ENCODE data around the gene NTSR1.

Gene NTSR1

GRCh38 chr20:62704341-62704948 is 4.2 kb upstream of the NTSR1 start:
- no peak overlapping the region for H3K4me3 ChIP-seq
- peak overlapping the region in 3 of 21 experiments; percentile 4 to 59 (median 10) for H3K27ac ChIP-seq

DNA sequence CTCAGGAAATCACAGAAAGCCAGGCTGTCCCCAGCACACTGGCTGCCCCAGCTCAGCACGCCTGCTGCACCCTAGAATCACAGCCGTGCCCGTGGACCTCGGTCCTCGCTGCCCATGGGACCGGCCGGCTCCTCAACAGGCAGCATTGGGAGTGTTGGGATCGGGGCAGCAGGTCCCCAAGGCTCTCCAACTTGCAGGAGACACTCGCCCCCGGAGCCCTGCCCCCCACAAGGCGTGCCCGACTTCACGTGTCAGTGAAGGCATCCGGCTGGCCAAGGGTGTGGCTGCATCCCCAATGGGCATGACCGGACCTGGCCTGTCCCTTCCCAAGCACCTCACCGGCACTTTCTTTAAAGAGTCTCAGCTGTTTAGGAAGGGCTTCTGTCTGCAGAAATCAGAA is 3.0 kb upstream of the NTSR1 start:
- Histone ChIP-seq H3K4me3 (no peak overlapping the region), H3K27ac (no peak overlapping the region)

GRCh38 chr20:62706344-62706743 is 2.3 kb upstream of the NTSR1 start:
- no peak overlapping the region for H3K4me3 ChIP-seq
- no peak overlapping the region for H3K27ac ChIP-seq

GRCh38 chr20:62706857-62707256 is 1.8 kb upstream of the NTSR1 start:
- no peak overlapping the region for H3K4me3 ChIP-seq
- H3K27ac ChIP-seq, result no peak overlapping the region

- H3K27ac ChIP-seq, result no peak overlapping the region
Observed at GRCh38 chr20:62707276-62707920, 1.2 kb upstream of the NTSR1 start.

DNA sequence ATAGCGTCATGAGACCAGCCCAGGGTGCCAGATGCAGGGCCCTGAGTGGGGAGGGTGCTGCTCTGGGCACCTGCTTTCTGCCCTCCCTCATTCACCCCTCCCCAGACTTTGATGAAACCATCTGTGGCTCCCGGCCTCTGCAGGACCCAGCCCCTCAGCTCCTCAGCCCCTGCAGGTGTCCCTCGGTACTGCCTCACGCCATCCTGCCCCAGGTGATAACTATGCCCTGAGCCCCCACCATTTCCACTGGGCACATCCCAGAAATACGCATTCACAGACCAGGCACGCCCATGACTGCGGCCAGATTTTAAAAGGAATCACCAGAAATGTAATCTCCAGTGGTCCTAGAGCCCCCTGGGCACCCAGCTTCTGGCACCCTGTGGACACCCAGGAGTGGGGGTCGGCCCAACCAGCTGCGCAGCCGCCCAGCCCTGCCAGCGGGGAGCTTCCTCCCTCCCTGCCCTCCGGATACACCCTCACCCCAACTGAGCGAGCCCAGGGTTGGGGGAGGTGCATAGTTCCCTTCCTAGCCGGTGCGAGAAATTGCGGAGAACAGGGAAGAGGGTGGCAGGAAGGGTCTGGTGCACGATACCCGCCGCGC is 615 bp upstream of the NTSR1 start:
- Histone ChIP-seq H3K27ac (no peak overlapping the region), H3K4me3 (peak overlapping the region in 2 of 7 experiments; percentile 19 to 26)

More at GRCh38 chr20:62707276-62707920, 1.2 kb upstream of the NTSR1 start:
- no peak overlapping the region for H3K4me3 ChIP-seq

- H3K27ac ChIP-seq, result no peak overlapping the region
- no peak overlapping the region for H3K4me3 ChIP-seq
Observed at GRCh38 chr20:62709537-62709905, 885 bp downstream of the NTSR1 start.

DNA sequence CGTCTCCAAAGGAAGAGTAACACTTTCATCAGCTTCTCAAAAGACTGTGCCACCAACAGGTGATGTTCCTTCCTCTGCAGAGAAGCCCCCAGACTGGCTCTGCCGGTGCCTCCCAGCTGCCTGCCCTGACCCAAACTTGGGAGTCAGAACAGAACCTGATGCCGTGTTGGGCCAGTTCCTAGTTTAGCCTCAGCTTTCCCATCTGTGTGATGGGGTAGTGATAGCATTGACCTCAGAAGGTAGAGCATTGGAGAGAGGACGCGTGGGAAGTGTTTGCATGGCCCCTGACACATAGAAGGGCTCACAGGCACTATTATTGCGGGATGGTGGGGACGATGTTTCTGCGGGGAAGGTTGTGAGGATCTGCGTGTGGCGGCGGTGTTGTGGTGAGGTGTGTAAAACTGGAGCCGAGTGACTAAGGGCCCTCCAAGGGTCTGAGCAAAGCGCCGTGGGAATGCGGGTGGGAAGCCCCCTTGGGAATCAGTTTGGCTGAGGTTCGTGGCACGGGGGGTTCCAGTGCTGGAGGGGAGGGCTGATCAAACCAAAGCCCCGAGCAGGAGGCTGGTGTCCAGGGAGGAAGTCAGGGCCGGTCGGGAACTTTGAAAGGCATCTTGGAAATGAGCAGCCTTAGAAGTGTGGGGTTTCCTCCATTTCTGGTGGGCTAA is 1.7 kb downstream of the NTSR1 start:
- H3K27ac ChIP-seq, result no peak overlapping the region
- no peak overlapping the region for H3K4me3 ChIP-seq

DNA sequence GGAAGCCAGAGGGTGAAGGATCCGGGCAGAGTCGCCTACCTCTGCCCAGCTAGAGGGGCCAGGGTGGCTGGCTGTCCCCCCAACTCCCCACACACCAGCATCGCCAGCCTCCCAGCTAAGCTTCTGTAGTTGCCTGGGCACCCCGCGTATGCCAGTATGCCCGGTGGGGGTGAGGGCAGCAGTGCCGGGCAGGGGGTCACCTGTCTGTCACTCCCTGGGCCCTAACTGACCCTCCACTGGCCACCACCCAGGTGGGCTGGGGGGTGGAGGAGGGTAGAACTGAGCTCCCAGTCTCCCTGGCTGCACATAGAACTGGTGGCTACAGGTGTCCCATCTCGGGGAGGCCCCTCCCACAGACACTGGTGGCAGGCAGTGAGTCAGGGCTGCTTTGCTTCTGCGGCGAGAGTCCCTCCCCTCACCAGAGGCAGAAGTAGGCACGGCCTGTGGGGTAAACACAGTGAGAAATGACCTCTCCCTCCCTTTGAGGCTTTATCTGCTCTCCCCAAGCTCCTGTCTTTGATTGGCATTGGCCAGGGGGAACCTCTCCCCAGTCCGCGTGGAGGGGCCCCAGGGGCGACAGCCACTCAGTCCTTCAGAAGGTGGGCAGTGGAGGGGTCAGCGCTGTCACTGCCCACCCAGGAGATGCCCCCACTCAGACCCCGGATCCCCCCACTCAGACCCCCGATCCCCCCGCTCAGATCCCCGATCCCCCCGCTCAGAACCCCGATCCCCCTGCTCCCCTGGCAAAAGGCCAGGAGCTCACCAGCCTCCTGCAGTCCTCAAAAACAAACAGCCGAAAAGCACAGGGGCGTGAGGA is 2.5 kb downstream of the NTSR1 start:
- H3K27ac ChIP-seq, result no peak overlapping the region

DNA sequence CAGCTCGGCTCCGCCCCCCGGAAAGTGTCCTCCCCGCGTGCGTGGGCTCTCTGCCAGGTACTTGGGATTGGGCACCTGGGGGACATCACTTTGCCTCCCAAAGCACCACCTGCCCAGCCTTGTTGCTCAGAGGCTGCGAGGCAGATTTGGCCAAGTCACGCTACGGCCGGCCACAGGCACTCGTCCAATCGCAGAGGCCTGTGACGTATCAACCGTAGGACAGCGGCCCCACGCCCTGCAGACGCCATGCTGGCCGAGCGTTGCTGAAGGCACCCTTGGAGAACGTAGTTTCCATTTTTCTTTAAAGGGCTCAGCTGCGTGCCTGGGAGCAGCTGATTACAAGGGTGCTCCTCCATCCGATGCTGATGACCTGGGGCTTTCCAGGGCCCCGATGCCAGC is 3.1 kb downstream of the NTSR1 start:
- Histone ChIP-seq H3K27ac (no peak overlapping the region), H3K4me3 (no peak overlapping the region)

More for the DNA sequence above, 2.5 kb downstream of the NTSR1 start:
- H3K4me3 ChIP-seq, result no peak overlapping the region

DNA sequence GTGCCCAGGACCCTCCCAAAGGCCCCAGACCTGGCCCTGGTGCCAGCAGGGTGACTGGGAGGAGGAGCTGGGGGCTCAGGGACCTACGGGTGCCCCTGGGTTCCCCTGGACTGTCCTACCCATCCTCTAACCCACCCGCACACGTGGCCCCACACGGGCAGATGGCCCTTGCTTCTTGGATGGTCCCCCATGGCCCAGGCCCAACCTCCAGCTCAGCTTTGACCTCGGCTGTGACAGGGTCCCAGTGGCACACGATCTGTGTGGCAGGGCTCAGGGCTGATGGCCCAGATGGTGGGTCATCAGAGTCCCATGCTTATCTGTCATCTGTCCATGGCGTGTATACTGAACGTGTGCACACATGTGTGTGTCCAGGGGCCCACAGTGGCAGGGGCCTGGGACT is 4.0 kb downstream of the NTSR1 start:
- Histone ChIP-seq H3K27ac (no peak overlapping the region), H3K4me3 (no peak overlapping the region)

GRCh38 chr20:62714006-62714405 is 5.4 kb downstream of the NTSR1 start:
- no peak overlapping the region for H3K4me3 ChIP-seq
- H3K27ac ChIP-seq, result no peak overlapping the region

DNA sequence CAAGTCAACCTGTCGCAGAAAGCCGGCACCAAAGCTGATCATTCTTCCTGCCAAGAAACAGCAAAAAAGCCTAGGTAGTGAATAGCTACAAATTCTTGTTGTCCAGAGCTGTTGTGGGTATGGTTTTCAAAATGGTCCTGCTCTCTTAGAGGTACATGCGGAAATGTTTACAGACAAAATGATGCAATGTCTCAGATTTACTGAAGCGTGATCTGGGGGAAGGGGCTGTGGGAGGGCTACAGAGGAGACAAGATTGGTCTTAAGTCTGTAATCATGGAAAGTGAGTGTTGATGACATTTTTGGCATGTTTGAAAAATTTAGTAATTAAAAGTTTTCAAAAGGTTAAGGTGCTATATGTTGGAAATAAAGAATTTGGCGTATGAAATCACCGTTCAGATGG is 6.2 kb downstream of the NTSR1 start:
- no peak overlapping the region for H3K27ac ChIP-seq
- H3K4me3 ChIP-seq, result no peak overlapping the region

GRCh38 chr20:62715201-62715600 is 6.6 kb downstream of the NTSR1 start:
- no peak overlapping the region for H3K4me3 ChIP-seq

DNA sequence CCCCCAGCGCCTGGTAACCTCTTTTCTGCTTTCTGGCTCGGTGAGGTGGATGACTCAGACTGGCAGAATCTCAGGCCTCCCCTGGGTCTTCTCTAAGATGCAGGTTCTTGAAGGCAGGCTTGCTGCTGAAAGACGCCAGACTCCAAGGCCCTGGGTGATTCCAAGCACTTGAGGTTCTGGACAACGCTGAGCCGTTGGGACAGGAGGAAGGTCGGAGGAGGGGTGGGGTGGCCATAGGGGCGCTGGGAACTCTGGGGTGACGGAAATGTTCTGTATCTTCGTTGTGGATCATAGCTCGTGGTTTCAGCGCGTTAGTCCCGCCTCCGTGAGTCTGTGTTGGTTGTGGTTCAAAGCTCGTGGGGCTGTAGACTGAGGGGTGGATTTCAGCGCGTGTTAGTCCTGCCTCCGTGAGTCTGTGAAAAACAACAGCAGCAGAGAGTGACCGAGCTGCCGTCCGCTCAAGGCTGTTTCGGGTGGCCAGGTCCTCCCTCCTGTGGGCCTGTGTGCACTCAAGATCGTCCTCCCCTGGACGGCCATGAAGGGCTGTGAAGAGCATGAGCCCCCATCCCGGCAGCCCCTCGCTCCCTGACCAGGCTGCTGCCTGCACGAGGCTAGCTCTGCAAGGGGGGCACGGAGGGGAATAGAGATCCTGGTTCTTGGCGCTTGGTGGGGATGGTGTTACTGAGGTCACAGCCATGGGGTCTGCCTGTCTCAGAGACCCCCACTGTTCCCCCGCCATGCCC is 7.7 kb downstream of the NTSR1 start:
- Histone ChIP-seq H3K27ac (peak overlapping the region in 4 of 21 experiments; percentile 4 to 60 (median 30)), H3K4me3 (no peak overlapping the region)

More at GRCh38 chr20:62715201-62715600, 6.6 kb downstream of the NTSR1 start:
- peak overlapping the region in 2 of 21 experiments; percentile 37 to 60 for H3K27ac ChIP-seq

- Histone ChIP-seq H3K27ac (peak overlapping the region in 3 of 21 experiments; percentile 4 to 39 (median 22)), H3K4me3 (no peak overlapping the region)
Observed at GRCh38 chr20:62716941-62717310, 8.3 kb downstream of the NTSR1 start.

DNA sequence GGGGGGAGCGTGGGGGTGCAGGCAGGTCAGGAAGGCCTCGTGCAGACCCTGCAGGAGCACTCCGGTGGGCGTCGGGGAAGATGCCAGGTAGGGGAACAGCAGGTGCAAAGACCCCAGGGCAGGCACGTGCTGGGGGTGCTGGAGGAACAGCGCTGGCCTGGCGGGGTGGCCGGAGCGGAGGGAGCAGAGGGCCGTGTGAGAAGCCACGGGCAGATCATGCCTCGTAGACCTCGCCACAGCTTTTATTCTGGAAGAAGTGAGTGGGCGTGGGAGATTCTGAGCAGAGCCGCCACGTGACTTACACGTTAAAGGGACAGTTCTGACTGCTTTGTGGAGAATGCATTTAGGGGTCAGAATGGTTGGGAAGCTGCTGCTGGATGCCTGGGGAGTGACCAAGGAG is 9.3 kb downstream of the NTSR1 start:
- Histone ChIP-seq H3K4me3 (no peak overlapping the region), H3K27ac (no peak overlapping the region)

GRCh38 chr20:62718546-62718945 is 9.9 kb downstream of the NTSR1 start:
- H3K4me3 ChIP-seq, result no peak overlapping the region
- no peak overlapping the region for H3K27ac ChIP-seq

- Histone ChIP-seq H3K27ac (no peak overlapping the region), H3K4me3 (no peak overlapping the region)
Observed at GRCh38 chr20:62719250-62719935, 10.8 kb downstream of the NTSR1 start.

Measured in skin epidermis (tissue), 12 donors.